SU-DHL-6 (cell line): ENCODE results near the gene DNAH3.

Experiments
- H2AFZ ChIP-seq: fragments of 200-600 bp; sonication (generic); 2 replicates; pipeline ENCODE4 v1.6.1; 2014; ENCODE audit warnings: low read depth, mild to moderate bottlenecking, moderate library complexity, mixed read lengths, antibody characterized with exemption, low read length; ENCODE audit not compliant: severe bottlenecking
- H3F3A ChIP-seq: fragments of 200-600 bp; shearing (Covaris generic); 2 replicates; pipeline ENCODE4 v1.6.0; 2016; ENCODE audit warnings: antibody characterized with exemption, mild to moderate bottlenecking; ENCODE audit not compliant: insufficient read depth
- H3K27ac ChIP-seq: fragments of 200-600 bp; sonication (generic); 2 replicates; pipeline ENCODE4 v1.5.1; 2016; ENCODE audit warnings: low read depth, mild to moderate bottlenecking, low read length, moderate library complexity, mixed read lengths
- H3K27me3 ChIP-seq: fragments of 200-600 bp; sonication (generic), shearing (Covaris generic); 2 replicates; pipeline ENCODE4 v1.6.0; 2014; ENCODE audit warnings: mild to moderate bottlenecking, low read length
- H3K36me3 ChIP-seq: fragments of 200-600 bp; sonication (generic); 2 replicates; pipeline ENCODE4 v1.6.1; 2014; ENCODE audit warnings: mild to moderate bottlenecking, low read length, mixed read lengths
- H3K4me2 ChIP-seq: fragments of 300-600, 200-600 bp; shearing (Covaris generic), sonication (generic); 2 replicates; pipeline ENCODE4 v1.6.0; 2014; ENCODE audit warnings: low read length, low read depth, mild to moderate bottlenecking; ENCODE audit not compliant: poor library complexity, severe bottlenecking
- H3K4me3 ChIP-seq: fragments of 200-600 bp; sonication (generic); 2 replicates; pipeline ENCODE4 v1.5.1; 2014; ENCODE audit warnings: antibody characterized with exemption, low read length, mild to moderate bottlenecking, mixed read lengths; ENCODE audit not compliant: insufficient read depth, poor library complexity, severe bottlenecking
- H3K79me2 ChIP-seq: fragments of 200-600 bp; sonication (generic); 2 replicates; pipeline ENCODE4 v1.6.1; 2014; ENCODE audit warnings: mild to moderate bottlenecking, low read length, moderate library complexity; ENCODE audit not compliant: insufficient read depth
- H3K9ac ChIP-seq: fragments of 200-600 bp; sonication (generic); 2 replicates; pipeline ENCODE4 v1.7.0; 2014; ENCODE audit warnings: mild to moderate bottlenecking, low read length
- H3K9me2 ChIP-seq: fragments of 200-600 bp; sonication (generic); replicated peaks from 2 replicates; pipeline ENCODE4 v1.6.1; 2014; ENCODE audit warnings: low read length; ENCODE audit not compliant: insufficient read depth
- H3K9me3 ChIP-seq: fragments of 200-600 bp; sonication (generic); 2 replicates; pipeline ENCODE4 v1.6.1; 2014; ENCODE audit warnings: low read length, mixed read lengths; ENCODE audit not compliant: insufficient read depth
- H4K20me1 ChIP-seq: fragments of 200-600 bp; sonication (generic); 2 replicates; pipeline ENCODE4 v1.6.1; 2014; ENCODE audit warnings: low read depth, mild to moderate bottlenecking, antibody characterized with exemption, low read length, moderate library complexity, mixed read lengths
- CTCF ChIP-seq: fragments of 200-600 bp; sonication (generic); IDR thresholded peaks from one replicate; pipeline ENCODE4 v1.5.1; 2017; ENCODE audit warnings: antibody characterized with exemption, mild to moderate bottlenecking, low read length, moderate library complexity; ENCODE audit not compliant: insufficient read depth, poor library complexity, severe bottlenecking
- EZH2phosphoT487 ChIP-seq: fragments of 200-600 bp; sonication (generic), shearing (Covaris generic); conservative IDR thresholded peaks from 2 replicates; pipeline ENCODE4 v1.6.1; 2018; ENCODE audit warnings: mild to moderate bottlenecking, antibody characterized with exemption, low read length, moderate library complexity, mixed read lengths

DNAH3 gene

GRCh38 chr16:20886320-20886719, 264.3 kb downstream of the DNAH3 start:
- H2AFZ ChIP-seq = no peak overlapping the region
- no peak overlapping the region for H3K4me2 ChIP-seq

GRCh38 chr16:20884240-20884556, 266.4 kb downstream of the DNAH3 start:
- Histone ChIP-seq H4K20me1 (no peaks in the 10 kb centered on the region), H3K9me2 (no peaks in the 10 kb centered on the region), H3K4me2 (no peak overlapping the region), H3K27me3 (no peaks in the 10 kb centered on the region), H2AFZ (no peak overlapping the region), H3K9me3 (no peaks in the 10 kb centered on the region), H3K79me2 (peaks cover 8% of the 10 kb centered on the region; the same call in 1 of the 2 replicates), H3K36me3 (no peaks in the 10 kb centered on the region), H3F3A (no peaks in the 10 kb centered on the region), H3K9ac (no peak overlapping the region), H3K27ac (no peak overlapping the region), H3K4me3 (no peak overlapping the region)
- TF ChIP-seq EZH2phosphoT487 (no peak), CTCF (no peak)

More at GRCh38 chr16:20886320-20886719, 264.3 kb downstream of the DNAH3 start:
- H4K20me1 ChIP-seq = no peaks in the 10 kb centered on the region
- H3K27me3 ChIP-seq = no peaks in the 10 kb centered on the region
- H3K4me3 ChIP-seq = no peak overlapping the region
- no peaks in the 10 kb centered on the region for H3F3A ChIP-seq
- no peak overlapping the region for H3K27ac ChIP-seq
- H3K9ac ChIP-seq = no peak overlapping the region
- no peak for TF ChIP-seq EZH2phosphoT487
- H3K79me2 ChIP-seq = 0 out of 2 replicates have a peak, but pooled peaks cover 11% of the 10 kb centered on the region
- H3K9me2 ChIP-seq = no peaks in the 10 kb centered on the region
- no peaks in the 10 kb centered on the region for H3K36me3 ChIP-seq
- no peaks in the 10 kb centered on the region for H3K9me3 ChIP-seq

GRCh38 chr16:20883554-20884239, 266.9 kb downstream of the DNAH3 start:
- no peak overlapping the region for H3K27ac ChIP-seq
- no peaks in the 10 kb centered on the region for H3F3A ChIP-seq
- no peaks in the 10 kb centered on the region for H3K9me2 ChIP-seq
- H2AFZ ChIP-seq = no peak overlapping the region
- no peak overlapping the region for H3K9ac ChIP-seq
- no peaks in the 10 kb centered on the region for H3K27me3 ChIP-seq
- H3K9me3 ChIP-seq = no peaks in the 10 kb centered on the region
- H4K20me1 ChIP-seq = no peaks in the 10 kb centered on the region
- no peak overlapping the region for H3K4me3 ChIP-seq
- H3K36me3 ChIP-seq = no peaks in the 10 kb centered on the region
- H3K79me2 ChIP-seq = peaks cover 8% of the 10 kb centered on the region; the same call in 1 of the 2 replicates
- no peak overlapping the region for H3K4me2 ChIP-seq
- no peak for TF ChIP-seq EZH2phosphoT487
- no peak for TF ChIP-seq CTCF
